Measurements from ENCODE around the gene RUFY4. TPM values are rescaled to one million over a fixed set of nuclear protein-coding genes. Genes with fewer than 3 reads are reported as not detected.

Gene RUFY4
- total RNA-seq, 2 donors from 2014 or later, result 0.14 TPM; not detected in 1

DNA sequence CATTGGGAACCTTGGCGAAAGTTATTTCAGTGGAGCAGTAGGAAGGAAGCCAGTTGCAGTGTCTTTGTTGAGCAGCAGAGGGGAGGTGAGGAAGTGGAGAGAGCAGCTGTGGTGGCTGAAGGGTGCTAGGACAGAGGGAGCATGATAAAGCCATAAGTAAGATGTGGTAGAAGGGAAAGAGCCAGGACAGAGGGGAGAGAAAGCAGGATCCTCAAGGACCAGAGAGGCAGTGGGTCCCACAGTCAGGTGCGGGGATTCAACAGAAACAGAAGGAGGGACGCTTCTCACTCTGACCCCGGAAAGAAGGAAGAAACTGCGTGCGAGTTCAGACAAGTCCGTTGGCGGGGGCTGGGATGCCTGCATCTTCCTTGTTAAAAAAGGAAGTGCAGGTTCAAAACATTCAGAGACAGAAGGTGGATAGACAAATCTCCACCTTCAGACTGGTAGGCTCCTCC is 56.6 kb downstream of the RUFY4 start, which contains the start of gene CXCR2:
TSS of gene CXCR2 (plus strand) at position 403 of the 455 bp plus-strand sequence. CDS start 8,774 bp downstream, outside the sequence.
- intact Hi-C loops (cut with DNase I), result no loop called here
- DNase-seq (ENCODE audit: low spot score), result no peak

DNA sequence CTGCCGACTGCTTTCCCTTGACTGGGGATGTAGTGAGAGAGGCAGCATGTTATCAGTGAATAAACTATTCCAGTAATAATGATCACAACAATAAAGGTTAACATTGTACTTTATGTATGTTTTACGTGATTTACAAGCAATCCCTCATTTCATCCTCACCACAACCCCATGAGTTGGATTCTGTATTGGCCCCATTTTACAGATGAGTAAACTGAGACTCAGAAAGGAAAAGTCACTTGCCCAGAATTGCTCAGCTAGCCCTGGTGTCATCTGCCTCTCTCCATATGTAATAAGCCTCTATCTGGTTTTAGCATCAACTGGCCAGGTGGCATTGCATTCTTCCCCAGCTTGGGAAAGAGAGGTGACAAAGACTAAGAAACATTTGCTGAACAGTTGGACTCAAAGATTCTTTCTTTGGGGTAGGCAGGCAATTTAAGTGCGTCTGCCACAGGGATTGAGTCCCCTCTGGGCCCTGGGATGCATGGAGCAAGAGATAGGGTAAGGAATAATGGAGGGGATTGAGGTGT is 58.9 kb downstream of the RUFY4 start:
- intact Hi-C loops (cut with DNase I), result no loop called here
- DNase-seq (ENCODE audit: low spot score), result no peak

DNA sequence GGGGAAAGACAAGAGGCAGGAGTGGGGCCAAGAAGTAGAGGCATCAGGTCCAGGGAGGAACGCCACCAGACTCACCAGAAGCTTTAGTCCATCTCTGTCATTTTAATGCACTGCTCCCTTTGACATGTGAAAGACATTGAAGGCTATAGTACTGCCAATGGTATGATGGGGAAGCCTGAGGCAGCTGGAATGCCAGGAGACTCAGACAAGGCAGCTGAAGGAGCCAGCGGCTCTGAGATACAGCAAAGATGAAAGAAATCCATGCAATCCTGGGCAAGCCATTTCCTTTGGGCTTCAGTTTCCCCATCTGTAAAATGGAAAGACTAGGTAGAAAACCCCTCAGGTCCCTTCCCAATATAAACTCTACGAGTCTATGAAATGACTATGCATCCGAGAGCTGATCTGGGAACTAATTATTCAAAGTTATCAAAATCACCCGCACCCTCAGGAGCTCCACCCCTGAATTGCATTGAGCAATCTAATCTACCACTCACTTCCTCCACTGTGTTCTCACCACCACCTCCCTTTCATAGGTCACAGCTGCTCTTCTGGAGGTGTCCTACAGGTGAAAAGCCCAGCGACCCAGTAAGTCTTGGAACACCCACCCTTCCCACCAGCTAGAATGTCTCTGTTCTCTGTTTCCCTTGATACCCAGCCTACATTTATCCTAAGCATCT is 59.9 kb downstream of the RUFY4 start:
- intact Hi-C loops (cut with DNase I), result no loop called here
- no peak for DNase-seq (ENCODE audit: low spot score)

DNA sequence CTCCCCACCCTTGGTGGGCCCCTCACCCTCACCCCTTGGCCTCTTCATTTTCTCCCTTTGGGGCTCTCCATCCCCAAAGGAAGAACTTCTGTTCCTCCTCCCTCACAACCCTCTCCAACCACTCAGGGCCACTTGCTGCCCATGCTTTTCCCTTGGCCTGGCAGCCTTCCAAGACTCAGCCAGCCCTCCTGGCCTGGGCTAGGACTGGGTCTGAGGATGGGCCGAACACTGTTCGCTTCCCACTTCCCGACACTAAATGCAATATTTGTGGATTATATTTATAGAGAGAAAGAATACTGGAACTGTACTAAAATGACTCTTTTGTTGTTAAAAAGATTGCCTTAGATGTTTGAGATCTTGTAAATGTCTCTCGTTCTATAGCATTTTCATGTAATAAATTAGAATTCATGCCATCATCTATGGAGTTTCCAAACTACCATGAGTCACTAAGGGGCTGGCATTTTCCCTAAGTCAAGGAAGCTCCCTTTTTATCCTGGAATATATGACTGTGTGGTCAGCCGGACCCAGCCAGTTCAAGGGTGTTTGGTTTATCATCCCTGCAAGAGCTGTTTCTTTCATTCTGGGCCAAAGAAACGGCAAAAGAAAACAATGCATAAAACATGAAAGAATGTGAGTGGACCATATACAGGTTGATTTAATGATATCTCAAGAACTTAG is 60.5 kb downstream of the RUFY4 start:
- intact Hi-C loops (cut with DNase I), result no loop called here
- no peak for DNase-seq (ENCODE audit: low spot score)

DNA sequence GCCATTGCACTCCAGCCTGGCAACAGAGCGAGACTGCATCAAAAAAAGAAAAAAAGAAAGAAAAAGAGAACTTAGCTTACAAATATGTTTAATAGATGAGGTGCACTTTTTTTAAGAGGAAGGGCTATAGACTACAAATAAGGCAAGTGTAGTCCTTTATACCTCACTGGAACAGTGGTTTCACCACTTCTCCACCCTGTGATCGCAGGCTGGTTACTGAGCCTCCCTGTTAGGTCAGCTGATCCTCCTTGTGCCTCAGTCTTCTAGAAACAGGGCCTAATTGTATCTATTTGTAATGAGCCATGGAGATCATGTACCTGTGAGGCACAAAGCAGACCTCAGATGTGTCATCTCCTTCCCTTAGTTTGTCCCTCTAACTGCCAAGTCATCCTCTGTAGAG is 61.3 kb downstream of the RUFY4 start:
- intact Hi-C loops (cut with DNase I), result no loop called here
- no peak for DNase-seq (ENCODE audit: low spot score)

DNA sequence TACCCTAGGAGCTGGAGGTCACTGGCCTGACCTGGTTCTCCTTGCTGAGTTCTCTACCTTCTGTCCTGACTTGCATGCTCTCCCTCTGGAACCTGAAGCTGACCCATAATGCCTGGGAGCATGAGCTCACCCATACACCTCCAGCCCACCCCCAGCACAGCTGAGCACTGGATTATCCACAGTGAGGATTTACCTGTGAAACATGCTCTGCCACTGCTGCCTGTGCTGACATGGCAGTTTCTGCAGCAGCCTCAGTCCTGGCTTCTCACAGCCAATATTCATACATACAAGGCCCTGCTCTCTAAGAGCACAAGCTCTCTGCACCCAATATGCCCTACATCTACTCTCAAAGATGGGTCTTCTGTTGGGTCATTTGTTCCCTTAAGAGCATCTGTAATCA is 61.8 kb downstream of the RUFY4 start:
- no peak for DNase-seq (ENCODE audit: low spot score)
- intact Hi-C loops (cut with DNase I), result no loop called here

DNA sequence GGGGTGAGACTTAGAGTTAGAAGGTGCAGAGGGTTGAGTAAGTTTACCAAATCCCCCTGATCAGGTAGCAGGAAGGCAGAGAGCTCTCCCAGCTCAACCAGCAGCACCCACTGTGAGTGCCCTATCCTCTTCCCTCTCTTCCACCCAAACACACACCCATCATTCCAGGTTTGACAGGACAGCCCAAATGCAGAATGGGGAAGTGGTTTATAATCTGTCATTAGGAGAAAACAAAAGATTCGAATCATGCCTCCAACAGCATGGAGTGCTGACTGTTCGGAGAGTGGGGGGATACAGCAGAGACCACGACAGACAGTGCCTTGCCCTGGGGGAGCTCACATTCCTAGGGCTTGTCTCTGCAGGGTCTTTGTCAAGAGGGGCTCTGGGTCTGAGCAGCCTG is 68.5 kb downstream of the RUFY4 start:
- DNase-seq (ENCODE audit: low spot score), result no peak
- intact Hi-C loops (cut with DNase I), result no loop called here

DNA sequence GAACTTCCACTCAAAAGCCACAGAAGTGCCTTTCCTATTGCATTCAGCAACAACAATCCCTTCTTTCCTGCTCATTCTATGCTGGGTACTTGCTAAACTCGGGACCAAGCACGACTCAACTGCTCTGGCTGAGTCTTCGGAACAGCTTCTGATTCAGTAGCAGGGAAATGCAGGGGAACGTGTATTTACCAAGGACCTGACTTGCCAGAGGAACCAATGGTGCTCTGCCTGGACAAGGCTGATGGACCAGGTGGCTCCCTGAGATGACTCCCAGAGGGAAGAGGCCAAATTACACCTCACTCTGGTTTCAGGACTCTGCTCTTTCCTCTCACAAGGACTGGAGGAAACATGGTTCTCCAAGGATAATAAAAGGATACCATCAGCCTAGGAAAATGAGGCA is 69.0 kb downstream of the RUFY4 start:
- intact Hi-C loops (cut with DNase I), result no loop called here
- DNase-seq (ENCODE audit: low spot score), result no peak

Other genes starting within 250 kb of the RUFY4 start
- gene TNS1, start 66.3 kb upstream of the RUFY4 start, total RNA-seq, result 1,000 to 10,000 TPM; 1,255 to 1,508 TPM
- gene CXCR2, start 56.8 kb downstream of the RUFY4 start, total RNA-seq, result 1 to 10 TPM; 2.0 to 2.5 TPM
- gene CXCR1, start 97.7 kb downstream of the RUFY4 start, total RNA-seq, result 1 to 10 TPM; 1.1 to 2.5 TPM
- gene ARPC2, start 147.9 kb downstream of the RUFY4 start, total RNA-seq, result 100 to 1,000 TPM; 258 to 291 TPM
- 1 to 10 TPM; 1.2 to 4.2 TPM for gene GPBAR1, start 191.8 kb downstream of the RUFY4 start, total RNA-seq
- gene AAMP, start 200.9 kb downstream of the RUFY4 start, total RNA-seq, result 10 to 100 TPM; 43.3 to 45.0 TPM
- 10 to 100 TPM; 29.8 to 45.3 TPM for gene PNKD, start 201.3 kb downstream of the RUFY4 start, total RNA-seq
- 100 to 1,000 TPM; 191 to 195 TPM for gene TMBIM1, start 223.2 kb downstream of the RUFY4 start, total RNA-seq